GM20431 (cell line): ENCODE results near the gene MAP2K2.

Experiments used
- in situ Hi-C: fragments of 300-500 bp; cut with MseI, MboI; formaldehyde crosslinking; loops from one replicate; pipeline ENCODE4 v1.15.0; 2020; ENCODE audit warnings: low sequenced_read_pairs; ENCODE audit not compliant: unreplicated experiment

MAP2K2 gene

DNA sequence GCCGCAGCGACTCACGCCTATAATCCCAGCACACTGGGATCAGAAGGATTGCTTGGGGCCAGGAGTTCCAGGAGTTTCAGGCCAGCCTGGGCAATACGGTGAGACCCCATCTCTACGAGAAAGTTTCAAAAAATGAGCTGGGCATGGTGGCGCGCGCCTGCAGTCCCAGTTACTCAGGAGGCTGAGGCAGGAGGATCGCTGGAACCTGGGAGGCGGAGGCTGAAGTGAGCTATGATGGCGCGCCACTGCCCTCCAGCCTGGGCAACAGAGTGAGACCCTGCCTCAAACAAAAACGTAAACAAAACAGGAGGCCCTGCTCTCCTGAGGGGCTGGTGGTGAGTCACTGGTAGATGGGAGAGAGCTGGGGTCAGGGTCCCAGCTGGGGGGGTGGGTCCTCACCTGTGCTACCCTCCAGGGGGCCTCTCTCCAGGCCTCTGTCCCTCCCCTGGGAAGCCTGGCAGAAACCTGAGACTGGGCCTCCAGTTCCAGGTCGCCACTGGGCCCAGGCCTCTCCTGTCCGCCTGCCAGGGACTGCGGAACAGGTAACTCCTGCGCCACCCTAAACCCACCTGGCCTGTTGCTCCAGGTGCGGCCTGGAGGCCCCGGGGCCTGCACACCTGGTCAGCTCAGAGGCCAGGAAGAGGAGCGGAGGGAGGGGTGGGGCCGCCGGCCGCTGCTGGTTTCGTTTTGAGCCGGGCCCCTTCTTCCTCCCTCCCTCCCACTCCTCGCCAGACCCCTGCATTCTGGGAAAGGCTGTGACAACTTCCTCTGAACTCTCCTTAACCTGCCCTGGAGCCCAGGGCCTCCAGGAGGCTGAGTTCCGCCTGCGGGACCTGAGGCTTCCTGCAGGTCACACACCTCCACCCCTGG lies 40.0 kb downstream of the MAP2K2 start:
- in situ Hi-C loops, result no loop called here

GRCh38 chr19:4082172-4082571 lies 41.8 kb downstream of the MAP2K2 start:
- in situ Hi-C loops, result no loop called here

- in situ Hi-C loops, result no loop called here
These were observed 42.3 kb downstream of the MAP2K2 start for GRCh38 chr19:4081441-4082129.

DNA sequence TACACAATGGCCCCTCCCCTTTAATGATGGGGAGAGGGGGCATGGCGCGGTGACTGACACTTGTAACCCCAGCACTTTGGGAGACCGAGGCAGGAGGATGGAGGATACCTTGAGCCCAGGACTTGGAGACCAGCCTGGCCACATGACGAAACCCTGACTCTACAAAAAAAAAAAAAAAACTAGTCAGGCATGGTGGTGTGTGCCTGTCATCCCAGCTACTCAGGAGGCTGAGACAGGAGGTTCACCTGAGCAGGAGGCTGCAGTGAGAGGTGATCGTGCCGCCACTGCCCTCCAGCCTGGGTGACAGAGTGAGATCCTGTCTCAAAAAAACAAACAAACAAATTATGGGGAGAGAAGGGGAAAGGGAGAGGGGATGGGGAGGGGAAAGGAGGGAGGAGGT lies 43.4 kb downstream of the MAP2K2 start:
- in situ Hi-C loops, result no loop called here

DNA sequence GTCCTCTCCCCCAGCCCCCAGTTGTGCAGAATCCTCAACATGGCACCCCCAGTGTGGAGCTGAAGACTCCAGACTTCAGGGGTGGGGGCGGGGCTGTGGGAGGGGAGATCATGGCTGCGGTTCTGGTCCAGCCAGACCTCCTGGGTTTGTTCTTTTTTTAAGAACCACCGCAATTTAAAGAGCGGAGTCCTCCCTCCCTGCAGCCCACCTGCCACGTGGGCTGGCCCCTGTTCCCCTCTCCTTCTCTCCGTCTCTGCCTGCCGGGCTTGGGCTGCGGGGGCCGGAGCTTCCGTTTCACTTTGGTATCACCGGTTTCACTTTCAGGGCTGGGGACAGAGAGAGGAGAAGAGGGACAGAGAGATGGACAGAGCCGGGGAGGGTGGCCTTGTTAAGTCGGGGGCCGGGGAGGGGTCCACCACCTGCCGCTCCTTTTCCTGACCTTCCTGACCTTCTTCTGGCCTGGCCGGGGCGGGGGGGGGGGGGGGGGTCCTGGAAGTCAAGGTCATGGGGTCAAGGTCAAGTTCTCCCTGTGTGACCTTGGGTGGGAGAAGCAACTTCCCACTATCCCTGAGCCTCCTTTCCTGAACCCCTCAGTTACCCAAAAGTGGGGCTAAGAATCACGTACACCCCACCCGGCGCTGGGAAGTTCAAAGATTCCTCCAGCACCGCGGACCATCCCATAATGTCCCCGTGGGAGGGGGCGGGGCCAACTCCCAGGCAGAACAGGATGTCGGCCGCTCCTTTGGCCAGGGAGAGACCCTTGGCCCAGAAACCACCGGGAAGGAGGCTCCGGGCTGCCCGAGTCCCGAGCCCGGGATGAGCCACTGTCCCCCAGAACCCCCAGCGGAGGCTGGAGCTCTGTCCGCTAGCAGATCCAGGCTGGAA lies 45.9 kb downstream of the MAP2K2 start:
- in situ Hi-C loops, result no loop called here

GRCh38 chr19:4077007-4077374 lies 46.9 kb downstream of the MAP2K2 start:
- in situ Hi-C loops, result no loop called here

- in situ Hi-C loops, result no loop called here
These were observed 48.5 kb downstream of the MAP2K2 start for GRCh38 chr19:4075373-4075772.

DNA sequence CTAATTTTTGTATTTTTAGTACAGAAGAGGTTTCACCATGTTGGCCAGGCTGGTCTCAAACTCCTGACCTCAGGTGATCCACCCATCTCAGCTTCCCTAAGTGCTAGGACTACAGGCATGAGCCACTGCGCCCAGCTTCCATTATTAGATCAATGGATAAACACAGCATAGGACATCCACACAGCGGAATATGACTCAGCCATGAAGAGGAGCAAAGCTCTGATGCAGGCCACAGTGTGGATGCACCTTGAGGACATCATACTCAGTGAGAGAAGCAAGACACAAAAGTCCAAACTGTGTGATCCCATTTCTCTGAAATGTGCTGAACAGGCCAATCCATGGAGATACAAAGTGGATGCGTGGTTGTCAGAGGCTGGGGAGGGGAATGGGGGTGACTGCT lies 52.3 kb downstream of the MAP2K2 start:
- in situ Hi-C loops, result no loop called here

GRCh38 chr19:4069331-4069959 lies 54.5 kb downstream of the MAP2K2 start:
- in situ Hi-C loops, result no loop called here

GRCh38 chr19:4068047-4068966 lies 55.6 kb downstream of the MAP2K2 start:
- in situ Hi-C loops, result no loop called here

- in situ Hi-C loops, result no loop called here
These were observed 56.4 kb downstream of the MAP2K2 start for GRCh38 chr19:4067396-4068046.

- in situ Hi-C loops, result no loop called here
These were observed 57.1 kb downstream of the MAP2K2 start, which contains the start of gene ZBTB7A for GRCh38 chr19:4066682-4067395. TSS of gene ZBTB7A (minus strand) at chr19:4066899. CDS start at chr19:4055232, 11,667 bp downstream.

- in situ Hi-C loops, result no loop called here
These were observed 57.7 kb downstream of the MAP2K2 start for GRCh38 chr19:4066176-4066606.

GRCh38 chr19:4065430-4066175 lies 58.3 kb downstream of the MAP2K2 start:
- in situ Hi-C loops, result no loop called here

DNA sequence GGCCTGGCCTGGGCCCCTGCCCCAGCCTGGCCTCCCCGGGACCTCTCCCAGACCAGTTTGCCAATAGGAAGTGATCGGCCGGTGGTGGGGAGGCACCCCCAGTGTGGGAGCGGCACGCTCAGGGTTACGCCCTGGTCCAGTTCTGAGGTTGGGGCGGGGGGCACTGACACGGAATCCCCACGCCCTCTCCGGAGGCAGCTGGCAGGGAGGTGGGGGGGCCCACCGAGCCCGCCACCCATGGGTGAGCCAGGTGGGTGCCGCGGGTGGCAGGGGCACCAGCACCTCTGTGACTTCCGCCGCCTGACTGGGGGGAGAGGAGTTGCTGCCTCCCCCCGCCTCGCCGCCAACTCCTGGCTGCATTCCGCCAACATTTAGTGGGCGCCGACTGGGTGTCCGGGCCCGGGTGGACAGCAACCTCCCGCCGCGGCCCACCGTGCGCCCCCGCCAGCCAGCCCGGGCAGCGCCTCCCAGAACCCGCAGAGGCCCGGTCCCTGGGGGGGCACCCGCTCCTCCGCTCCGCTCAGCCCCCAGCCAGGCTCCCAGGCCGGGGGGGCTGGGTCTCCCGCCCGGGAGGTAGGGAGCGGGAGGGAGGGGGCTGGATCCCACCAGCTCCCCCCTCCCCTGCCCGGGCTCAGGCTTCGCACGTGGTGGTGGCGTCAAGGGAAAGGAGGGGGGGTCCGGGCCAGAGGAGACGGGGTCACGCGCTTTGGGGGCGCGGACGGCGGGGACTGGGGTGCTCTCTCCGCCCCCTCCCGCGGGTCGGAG lies 59.2 kb downstream of the MAP2K2 start:
- in situ Hi-C loops, result no loop called here

DNA sequence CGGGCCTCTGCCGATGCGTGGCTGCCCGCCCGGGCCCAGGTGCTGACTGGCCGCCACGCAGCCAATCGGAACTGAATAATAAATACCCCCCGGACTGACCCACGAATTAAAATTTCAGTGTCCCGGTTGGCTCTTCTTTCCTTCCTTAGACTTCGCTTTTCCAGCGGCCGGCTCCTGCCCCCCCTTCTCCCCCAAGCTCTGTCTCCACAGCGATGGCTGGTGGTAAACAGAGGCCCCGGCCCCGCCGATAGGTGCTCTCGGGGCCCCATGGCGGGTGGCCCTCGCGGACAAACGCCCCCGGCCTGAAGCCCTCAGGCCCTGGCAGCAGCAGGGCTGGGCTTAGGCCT lies 59.8 kb downstream of the MAP2K2 start:
- in situ Hi-C loops, result no loop called here
